GM21737 (cell line): ENCODE measurements around the gene ADAMTS8.

Experiments
- ATAC-seq: cut with Tn5 transposase; IDR thresholded peaks from one replicate; pipeline ENCODE4 v1.9.1; 2021; ENCODE audit warnings: mild to moderate bottlenecking, moderate library complexity; ENCODE audit not compliant: unreplicated experiment

ADAMTS8 gene

GRCh38 chr11:130428316-130429119 is at the start of gene ADAMTS8:
Gene ADAMTS8, minus strand, starts transcription at chr11:130428609. Its CDS starts 323 bp downstream, at chr11:130428286.
- ATAC-seq = no peak

GRCh38 chr11:130477586-130478203 is 49.3 kb upstream of the ADAMTS8 start:
- ATAC-seq = no peak

- ATAC-seq = no peak
Measured at GRCh38 chr11:130476922-130477491, 48.6 kb upstream of the ADAMTS8 start.

GRCh38 chr11:130476200-130476921 is 48.0 kb upstream of the ADAMTS8 start:
- ATAC-seq = no peak

- no peak for ATAC-seq
Measured at GRCh38 chr11:130475426-130476053, 47.1 kb upstream of the ADAMTS8 start.

- no peak for ATAC-seq
Measured at GRCh38 chr11:130474637-130475400, 46.4 kb upstream of the ADAMTS8 start.

- no peak for ATAC-seq
Measured at GRCh38 chr11:130473795-130474377, 45.5 kb upstream of the ADAMTS8 start.

- ATAC-seq = no peak
Measured at GRCh38 chr11:130473056-130473794, 44.8 kb upstream of the ADAMTS8 start.

GRCh38 chr11:130472434-130472961 is 44.1 kb upstream of the ADAMTS8 start:
- no peak for ATAC-seq

GRCh38 chr11:130471731-130472433 is 43.5 kb upstream of the ADAMTS8 start:
- no peak for ATAC-seq

- ATAC-seq = no peak
Measured at GRCh38 chr11:130470832-130471706, 42.7 kb upstream of the ADAMTS8 start.

GRCh38 chr11:130469181-130469580 is 40.8 kb upstream of the ADAMTS8 start:
- no peak for ATAC-seq

- no peak for ATAC-seq
Measured at GRCh38 chr11:130467116-130467900, 38.9 kb upstream of the ADAMTS8 start.

GRCh38 chr11:130465263-130465662 is 36.9 kb upstream of the ADAMTS8 start:
- no peak for ATAC-seq

- no peak for ATAC-seq
Measured at GRCh38 chr11:130464291-130464812, 35.9 kb upstream of the ADAMTS8 start.

GRCh38 chr11:130462931-130463330 is 34.5 kb upstream of the ADAMTS8 start:
- ATAC-seq = no peak
